Breast epithelium (tissue), 3 donors: ENCODE measurements around the gene PPIH.

Experiments used
- CTCF ChIP-seq, 3 donors: fragments of 450-650 bp; IDR thresholded peaks; one replicate each; pipeline ENCODE4 v1.5.1; 2016 to 2017; ENCODE audit warnings: antibody characterized with exemption in 3 of 3, mild to moderate bottlenecking in 3 of 3, moderate library complexity in 3 of 3
- POLR2A ChIP-seq: fragments of 450-650 bp; IDR thresholded peaks from one replicate; pipeline ENCODE4 v1.6.1; 2016; ENCODE audit warnings: antibody characterized with exemption, mild to moderate bottlenecking, moderate library complexity
- POLR2AphosphoS5 ChIP-seq, 3 donors: sonication (generic); formaldehyde crosslinking; IDR thresholded peaks; one replicate each; pipeline ENCODE4 v1.6.1; 2017; ENCODE audit warnings: antibody characterized with exemption in 3 of 3

- TF ChIP-seq CTCF (IDR thresholded peaks at IDR 0.05) (no peak), POLR2AphosphoS5 (IDR thresholded peaks at IDR 0.05) (no peak), POLR2A (no peak)
Measured at GRCh38 chr1:42698081-42698813, 40.0 kb downstream of the PPIH start.
